SK-N-SH (cell line): ENCODE results near the gene PROM1. TPM values are rescaled to one million over a fixed set of nuclear protein-coding genes. Genes with fewer than 3 reads are reported as not detected.

Experiments used
- CTCF ChIA-PET: fragments of 300-600, 350-600 bp; formaldehyde crosslinking; extraction: SDS; loops from one replicate; lab custom pipeline; 2021; lab: Yijun Ruan, JAX
- POLR2A ChIA-PET: fragments of 350-600 bp; sonication (Branson Sonifier 250); formaldehyde crosslinking; extraction: SDS; loops from one replicate; lab custom pipeline; 2020; ENCODE audit warnings: antibody characterized with exemption, inconsistent platforms; lab: Yijun Ruan, JAX
- DNase-seq: peaks from one replicate; pipeline ENCODE4 v3.0.0; 2012
- H2AFZ ChIP-seq: fragments of 200-600 bp; sonication (generic); 2 replicates; pipeline ENCODE4 v1.8.1; 2016; ENCODE audit warnings: antibody characterized with exemption, mild to moderate bottlenecking, low read depth
- H3F3A ChIP-seq: fragments of 200-600 bp; sonication (generic); replicated peaks from 2 replicates; pipeline ENCODE3; 2016; ENCODE audit warnings: antibody characterized with exemption, mild to moderate bottlenecking; ENCODE audit not compliant: insufficient read depth
- H3K27ac ChIP-seq, 2 experiments: fragments of 200-500 bp in 1 of 2; fragments of 200-600 bp in 1 of 2; sonication (Bioruptor generic) in 1 of 2; sonication (generic), shearing (Covaris generic) in 1 of 2; 2 replicates each; pipeline versions ENCODE4 v1.5.1 to v1.6.1; 2014 to 2016; ENCODE audit warnings: low read depth in 2 of 2, inconsistent platforms in 1 of 2, low read length in 1 of 2, mild to moderate bottlenecking in 1 of 2, mixed read lengths in 1 of 2
- H3K27me3 ChIP-seq: fragments of 200-600 bp; sonication (generic), shearing (Covaris generic); 2 replicates; pipeline ENCODE4 v1.6.1; 2016; ENCODE audit warnings: mixed run types; ENCODE audit not compliant: insufficient read depth
- H3K36me3 ChIP-seq, 2 experiments: fragments of 200-500 bp in 1 of 2; fragments of 200-600 bp in 1 of 2; sonication (Bioruptor generic) in 1 of 2; sonication (generic) in 1 of 2; replicated peaks in 1 of 2; 2 replicates each; pipeline versions ENCODE3 to v1.5.1; 2014 to 2016; ENCODE audit warnings: low read length in 1 of 2, mild to moderate bottlenecking in 1 of 2; ENCODE audit not compliant: insufficient read depth in 2 of 2, control insufficient read depth in 1 of 2
- H3K4me1 ChIP-seq, 2 experiments: fragments of 200-500 bp in 1 of 2; fragments of 200-600 bp in 1 of 2; sonication (Bioruptor generic) in 1 of 2; sonication (generic), shearing (Covaris generic) in 1 of 2; 2 replicates each; pipeline versions ENCODE4 v1.5.1 to v1.6.1; 2014 to 2016; ENCODE audit warnings: low read depth in 1 of 2, low read length in 1 of 2, mixed run types in 1 of 2; ENCODE audit not compliant: insufficient read depth in 2 of 2, control insufficient read depth in 1 of 2
- H3K4me2 ChIP-seq: fragments of 200-600 bp; sonication (generic), shearing (Covaris generic); 2 replicates; pipeline ENCODE4 v1.6.1; 2017; ENCODE audit warnings: mixed run types
- H3K4me3 ChIP-seq, 2 experiments: fragments of 200-500 bp in 1 of 2; fragments of 200-600 bp in 1 of 2; sonication (Bioruptor generic) in 1 of 2; sonication (generic), shearing (Covaris generic) in 1 of 2; 2 replicates each; pipeline versions ENCODE4 v1.5.1 to v1.8.1; 2014 to 2016; ENCODE audit warnings: low read depth in 2 of 2, inconsistent platforms in 1 of 2, low read length in 1 of 2, mild to moderate bottlenecking in 1 of 2, mixed read lengths in 1 of 2, moderate library complexity in 1 of 2
- H3K79me2 ChIP-seq: fragments of 200-600 bp; sonication (generic); 2 replicates; pipeline ENCODE4 v1.8.1; 2017; ENCODE audit warnings: mild to moderate bottlenecking; ENCODE audit not compliant: insufficient read depth
- H3K9ac ChIP-seq: fragments of 200-600 bp; sonication (generic); 2 replicates; pipeline ENCODE4 v1.6.1; 2017; ENCODE audit warnings: mixed run types
- H3K9me2 ChIP-seq: fragments of 200-600 bp; sonication (generic); 2 replicates; pipeline ENCODE4 v1.6.1; 2017; ENCODE audit warnings: mixed run types
- H3K9me3 ChIP-seq: fragments of 200-600 bp; sonication (generic); 2 replicates; pipeline ENCODE4 v1.6.1; 2017; ENCODE audit warnings: mixed run types, mild to moderate bottlenecking, moderate library complexity
- H4K20me1 ChIP-seq: fragments of 200-600 bp; sonication (generic); 2 replicates; pipeline ENCODE4 v1.6.1; 2017; ENCODE audit warnings: mild to moderate bottlenecking, mixed run types; ENCODE audit not compliant: insufficient read depth
- ELF1 ChIP-seq: IDR thresholded peaks from 2 replicates; pipeline ENCODE4 v1.4.0; 2012
- EP300 ChIP-seq, 2 experiments: IDR thresholded peaks; 2 replicates each; pipeline versions ENCODE4 v1.4.0 to v1.6.1; 2012; ENCODE audit warnings: borderline replicate concordance in 1 of 2, low read depth in 1 of 2, low read length in 1 of 2
- FOSL2 ChIP-seq: IDR thresholded peaks from 2 replicates; pipeline ENCODE4 v1.4.0; 2012; ENCODE audit warnings: low read depth, mild to moderate bottlenecking, moderate library complexity, borderline replicate concordance
- FOXM1 ChIP-seq: IDR thresholded peaks from 2 replicates; pipeline ENCODE4 v1.4.0; 2012; ENCODE audit warnings: low read depth, mild to moderate bottlenecking
- GABPA ChIP-seq: IDR thresholded peaks from 2 replicates; pipeline ENCODE4 v1.4.0; 2012; ENCODE audit warnings: low read depth, mild to moderate bottlenecking
- JUND ChIP-seq: IDR thresholded peaks from 2 replicates; pipeline ENCODE4 v1.4.0; 2012
- NFIC ChIP-seq: IDR thresholded peaks from 2 replicates; pipeline ENCODE4 v1.4.0; 2012; ENCODE audit warnings: borderline replicate concordance
- POLR2AphosphoS5 ChIP-seq: IDR thresholded peaks from 2 replicates; pipeline ENCODE4 v1.6.1; 2012; ENCODE audit warnings: low read depth, low read length
- RAD21 ChIP-seq: IDR thresholded peaks from 2 replicates; pipeline ENCODE4 v1.6.1; 2012; ENCODE audit warnings: mild to moderate bottlenecking, low read length
- REST ChIP-seq: IDR thresholded peaks from 2 replicates; pipeline ENCODE4 v1.6.1; 2012; ENCODE audit warnings: mild to moderate bottlenecking, low read depth, low read length, moderate library complexity
- RXRA ChIP-seq: IDR thresholded peaks from 2 replicates; pipeline ENCODE4 v1.4.0; 2012; ENCODE audit warnings: low read depth, mild to moderate bottlenecking, borderline replicate concordance
- TAF1 ChIP-seq: IDR thresholded peaks from 2 replicates; pipeline ENCODE4 v1.6.1; 2012; ENCODE audit warnings: low read depth, mild to moderate bottlenecking, low read length, moderate library complexity, borderline replicate concordance
- TCF12 ChIP-seq: IDR thresholded peaks from 2 replicates; pipeline ENCODE4 v1.4.0; 2012
- TEAD4 ChIP-seq: IDR thresholded peaks from 2 replicates; pipeline ENCODE4 v1.4.0; 2012; ENCODE audit warnings: mild to moderate bottlenecking, borderline replicate concordance; ENCODE audit not compliant: insufficient read depth
- YY1 ChIP-seq: IDR thresholded peaks from 2 replicates; pipeline ENCODE4 v1.4.0; 2012; ENCODE audit warnings: low read depth, mild to moderate bottlenecking
- WGBS: methylation state at CpG from one replicate; pipeline ENCODE4 v1.1.6; 2017; ENCODE audit warnings: low lambda C conversion rate; 5-methylcytosine and 5-hydroxymethylcytosine counted together
- polyA plus RNA-seq, 3 experiments: library from polyadenylated mRNA; depleted of rRNA; stranded (reverse); fragments of >200 nt; gene quantifications; 2 replicates each; pipeline ENCODE4 v1.2.3, GENCODE V29; 2012
- TF ChIP-seq, protein P1 (sequence below): IDR thresholded peaks from 2 replicates; pipeline ENCODE4; 2012
- TF ChIP-seq, protein P2 (sequence below): IDR thresholded peaks from 2 replicates; pipeline ENCODE4 v1.4.0; 2012; ENCODE audit warnings: low read depth, borderline replicate concordance
- TF ChIP-seq, protein P3 (sequence below): IDR thresholded peaks from 2 replicates; pipeline ENCODE4 v1.4.0; 2012; ENCODE audit warnings: low read depth, borderline replicate concordance
- TF ChIP-seq, protein P4 (sequence below): IDR thresholded peaks from 2 replicates; pipeline ENCODE4 v1.4.0; 2012; ENCODE audit warnings: low read depth

Gene PROM1
- polyA plus RNA-seq, 1 of the 3 experiments (the other 2 are of a cell fraction) = not detected

DNA sequence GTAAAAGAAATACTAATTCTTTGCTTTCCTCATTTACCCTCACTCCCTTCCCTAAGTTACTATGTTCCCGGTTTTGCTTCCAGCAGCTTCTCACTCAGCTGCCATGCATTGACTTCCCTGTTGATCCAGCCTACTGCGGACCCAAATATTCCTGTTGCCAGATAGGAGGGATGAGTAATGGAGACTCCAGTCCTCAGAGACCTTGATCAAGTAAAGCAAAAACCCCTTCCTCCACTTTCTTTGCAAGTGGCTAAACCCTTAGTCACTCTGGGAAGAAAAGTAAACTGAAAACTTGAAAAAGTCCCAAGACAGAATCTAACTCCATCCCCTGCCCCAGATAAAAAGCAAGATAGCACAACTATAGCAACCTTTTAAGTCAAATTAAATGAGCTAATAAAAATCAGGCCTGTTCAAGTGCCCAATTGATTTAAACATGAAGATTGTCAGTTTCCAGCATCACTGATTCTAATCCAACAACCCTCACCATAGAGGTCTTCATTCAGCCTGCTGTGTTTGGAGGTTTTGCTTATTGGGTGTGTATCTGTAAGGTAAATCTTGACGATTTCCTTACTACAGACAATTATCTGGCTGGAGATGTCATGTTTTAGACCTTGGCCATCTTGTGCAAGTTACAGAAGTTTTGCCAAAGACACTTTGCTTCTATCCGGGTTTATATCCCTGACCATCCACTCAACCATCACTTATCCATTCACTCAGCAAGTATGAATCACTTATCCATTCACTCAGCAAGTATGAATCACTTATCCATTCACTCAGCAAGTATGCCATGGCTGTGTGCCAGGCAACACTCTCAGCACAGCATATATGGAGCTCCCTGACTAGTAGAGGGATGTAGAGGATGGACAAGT lies 162.9 kb downstream of the PROM1 start:
- H3K9ac ChIP-seq = peak overlapping the region; percentile 63
- no peaks in the 10 kb centered on the region for H3K27me3 ChIP-seq
- no peak for TF ChIP-seq GABPA
- TF ChIP-seq FOSL2 = peak; percentile 100
- TF ChIP-seq EP300 (IDR thresholded peaks at IDR 0.05; ENCODE audit: borderline replicate concordance in 1 of 2, low read depth in 1 of 2, low read length in 1 of 2) = peak in 1 of 2 experiments; percentile 90; a peak in 2 of 4 replicates
- TF ChIP-seq ELF1 = no peak
- peak; percentile 99 for TF ChIP-seq JUND
- TF ChIP-seq, protein P1, sequence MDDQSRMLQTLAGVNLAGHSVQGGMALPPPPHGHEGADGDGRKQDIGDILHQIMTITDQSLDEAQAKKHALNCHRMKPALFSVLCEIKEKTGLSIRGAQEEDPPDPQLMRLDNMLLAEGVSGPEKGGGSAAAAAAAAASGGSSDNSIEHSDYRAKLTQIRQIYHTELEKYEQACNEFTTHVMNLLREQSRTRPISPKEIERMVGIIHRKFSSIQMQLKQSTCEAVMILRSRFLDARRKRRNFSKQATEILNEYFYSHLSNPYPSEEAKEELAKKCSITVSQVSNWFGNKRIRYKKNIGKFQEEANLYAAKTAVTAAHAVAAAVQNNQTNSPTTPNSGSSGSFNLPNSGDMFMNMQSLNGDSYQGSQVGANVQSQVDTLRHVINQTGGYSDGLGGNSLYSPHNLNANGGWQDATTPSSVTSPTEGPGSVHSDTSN = peak; percentile 80
- peak; percentile 41; the same call in 1 of the 2 replicates for TF ChIP-seq REST
- peak; percentile 90 for TF ChIP-seq TEAD4
- TF ChIP-seq YY1 = peak; percentile 27
- peak; percentile 99 for TF ChIP-seq NFIC
- TF ChIP-seq, protein P2, sequence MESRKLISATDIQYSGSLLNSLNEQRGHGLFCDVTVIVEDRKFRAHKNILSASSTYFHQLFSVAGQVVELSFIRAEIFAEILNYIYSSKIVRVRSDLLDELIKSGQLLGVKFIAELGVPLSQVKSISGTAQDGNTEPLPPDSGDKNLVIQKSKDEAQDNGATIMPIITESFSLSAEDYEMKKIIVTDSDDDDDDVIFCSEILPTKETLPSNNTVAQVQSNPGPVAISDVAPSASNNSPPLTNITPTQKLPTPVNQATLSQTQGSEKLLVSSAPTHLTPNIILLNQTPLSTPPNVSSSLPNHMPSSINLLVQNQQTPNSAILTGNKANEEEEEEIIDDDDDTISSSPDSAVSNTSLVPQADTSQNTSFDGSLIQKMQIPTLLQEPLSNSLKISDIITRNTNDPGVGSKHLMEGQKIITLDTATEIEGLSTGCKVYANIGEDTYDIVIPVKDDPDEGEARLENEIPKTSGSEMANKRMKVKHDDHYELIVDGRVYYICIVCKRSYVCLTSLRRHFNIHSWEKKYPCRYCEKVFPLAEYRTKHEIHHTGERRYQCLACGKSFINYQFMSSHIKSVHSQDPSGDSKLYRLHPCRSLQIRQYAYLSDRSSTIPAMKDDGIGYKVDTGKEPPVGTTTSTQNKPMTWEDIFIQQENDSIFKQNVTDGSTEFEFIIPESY = peak; percentile 74; the same call in 1 of the 2 replicates
- TF ChIP-seq TCF12 = peak; percentile 81
- no peak for TF ChIP-seq TAF1
- TF ChIP-seq POLR2AphosphoS5 = peak; percentile 84
- TF ChIP-seq FOXM1 = peak; percentile 40; the same call in 1 of the 2 replicates
- peak; percentile 4; the same call in 1 of the 2 replicates for TF ChIP-seq RXRA
- TF ChIP-seq, protein P3, sequence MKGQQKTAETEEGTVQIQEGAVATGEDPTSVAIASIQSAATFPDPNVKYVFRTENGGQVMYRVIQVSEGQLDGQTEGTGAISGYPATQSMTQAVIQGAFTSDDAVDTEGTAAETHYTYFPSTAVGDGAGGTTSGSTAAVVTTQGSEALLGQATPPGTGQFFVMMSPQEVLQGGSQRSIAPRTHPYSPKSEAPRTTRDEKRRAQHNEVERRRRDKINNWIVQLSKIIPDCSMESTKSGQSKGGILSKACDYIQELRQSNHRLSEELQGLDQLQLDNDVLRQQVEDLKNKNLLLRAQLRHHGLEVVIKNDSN = no peak
- no peak for TF ChIP-seq RAD21
- TF ChIP-seq, protein P4, sequence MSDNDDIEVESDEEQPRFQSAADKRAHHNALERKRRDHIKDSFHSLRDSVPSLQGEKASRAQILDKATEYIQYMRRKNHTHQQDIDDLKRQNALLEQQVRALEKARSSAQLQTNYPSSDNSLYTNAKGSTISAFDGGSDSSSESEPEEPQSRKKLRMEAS = peak; percentile 45; the same call in 1 of the 2 replicates
- no peaks in the 10 kb centered on the region for H4K20me1 ChIP-seq
- peak overlapping the region in 1 of 2 experiments; percentile 98; a peak in 3 of 4 replicates for H3K27ac ChIP-seq
- H3K4me3 ChIP-seq = peak overlapping the region in 1 of 2 experiments; percentile 13; a peak in 1 of 4 replicates
- H3K9me2 ChIP-seq = no peaks in the 10 kb centered on the region
- WGBS = 16% methylated on average over 4 of the region's 4 CpGs
- no peak for DNase-seq
- ChIA-PET POLR2A (interaction anchor here (1.1 kb wide), 1 partner anchor 23 kb away, joined by 3 read pairs; no protein-coding TSS in a partner anchor), CTCF (interaction anchor here (1.1 to 1.3 kb wide), 3 partner anchors 19 to 115 kb away, joined by 3 to 5 read pairs (median 3); no protein-coding TSS in a partner anchor)
- no peaks in the 10 kb centered on the region for H3K9me3 ChIP-seq
- H3K36me3 ChIP-seq = no peaks in the 10 kb centered on the region
- H3K79me2 ChIP-seq = no peaks in the 10 kb centered on the region
- peak overlapping the region; percentile 65; the same call in 1 of the 2 replicates for H2AFZ ChIP-seq
- peak overlapping the region; percentile 59 for H3K4me2 ChIP-seq
- H3K4me1 ChIP-seq = peaks cover 11 to 13% of the 10 kb centered on the region in 2 experiments; a peak in 2 of 4 replicates
- H3F3A ChIP-seq = peaks cover 18% of the 10 kb centered on the region
